HG02571 (cell line): Measurements from ENCODE around the gene AGBL1.
"Not testable (repeated sequence)": the region's sequence is repeated elsewhere in the genome, so short reads cannot be mapped to it uniquely, and the experiment has no call there.

Experiments
- ATAC-seq: cut with Tn5 transposase; IDR thresholded peaks from one replicate; pipeline ENCODE4 v1.9.1; 2021; ENCODE audit warnings: mild to moderate bottlenecking, moderate library complexity; ENCODE audit not compliant: unreplicated experiment

AGBL1 gene

GRCh38 chr15:86392296-86392695, 312.6 kb downstream of the AGBL1 start:
- no peak for ATAC-seq

DNA sequence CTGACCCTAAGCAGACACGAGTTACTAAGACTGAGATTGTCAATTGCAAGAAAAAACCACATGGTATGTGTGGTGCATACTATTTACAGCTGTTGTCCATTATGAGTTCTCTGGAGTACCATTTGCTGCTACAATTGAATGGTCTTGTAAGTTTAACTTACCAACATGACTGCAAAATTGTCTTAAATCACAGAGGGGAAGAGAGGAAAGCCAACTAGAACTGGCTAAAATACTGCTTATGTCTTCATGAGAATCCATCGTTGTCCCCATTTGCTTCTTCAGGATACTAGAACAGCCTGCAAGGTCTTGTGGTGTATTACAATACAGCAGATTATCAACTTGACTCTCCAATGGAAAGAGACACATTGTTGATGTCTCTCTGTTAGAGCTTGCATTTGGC, 313.2 kb downstream of the AGBL1 start:
- no peak for ATAC-seq

DNA sequence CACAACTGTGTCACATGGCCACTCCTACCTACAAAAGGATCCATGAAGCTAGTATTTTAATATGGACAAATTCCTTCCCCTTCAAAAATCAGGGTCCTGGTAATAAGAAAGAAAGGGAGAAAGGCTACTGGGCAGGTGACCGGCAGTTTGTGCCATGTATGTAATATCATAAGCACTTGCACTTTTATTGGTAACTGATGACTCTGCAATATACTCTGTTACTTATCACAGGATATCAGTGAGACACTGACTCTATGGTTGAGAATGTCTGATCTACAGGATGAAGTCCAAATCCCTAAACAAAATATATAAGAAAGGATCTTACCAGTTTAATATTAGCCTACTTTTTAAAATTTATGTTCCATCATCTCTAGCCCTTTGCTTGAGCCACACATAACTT, 315.2 kb downstream of the AGBL1 start:
- ATAC-seq, result no peak

GRCh38 chr15:86399041-86399954, 319.6 kb downstream of the AGBL1 start:
- ATAC-seq, result no peak

DNA sequence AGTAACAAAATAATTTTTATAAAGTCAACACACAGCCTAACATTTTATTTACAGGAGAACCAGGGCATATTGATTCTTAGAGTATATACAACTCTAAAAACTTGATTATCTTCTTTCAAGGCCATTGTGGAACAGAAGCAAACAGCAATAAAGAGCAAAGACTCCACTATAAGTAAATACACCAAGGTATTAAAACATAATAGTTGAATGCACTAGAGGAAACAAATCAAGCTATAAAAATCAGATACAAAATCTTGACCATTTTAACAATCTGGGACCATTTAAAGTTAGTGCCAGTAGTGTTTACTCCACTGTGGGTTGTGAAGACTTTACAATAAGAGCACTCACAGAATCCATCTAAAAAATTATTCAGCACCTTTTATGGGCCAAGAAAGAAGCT, 323.6 kb downstream of the AGBL1 start:
- ATAC-seq, result no peak

GRCh38 chr15:86403914-86404583, 324.4 kb downstream of the AGBL1 start:
- no peak for ATAC-seq

- no peak for ATAC-seq
Observed at GRCh38 chr15:86408261-86408660, 328.6 kb downstream of the AGBL1 start.

- no peak for ATAC-seq
Observed at GRCh38 chr15:86411916-86412315, 332.2 kb downstream of the AGBL1 start.

- no peak for ATAC-seq
Observed at GRCh38 chr15:86413191-86413590, 333.5 kb downstream of the AGBL1 start.

DNA sequence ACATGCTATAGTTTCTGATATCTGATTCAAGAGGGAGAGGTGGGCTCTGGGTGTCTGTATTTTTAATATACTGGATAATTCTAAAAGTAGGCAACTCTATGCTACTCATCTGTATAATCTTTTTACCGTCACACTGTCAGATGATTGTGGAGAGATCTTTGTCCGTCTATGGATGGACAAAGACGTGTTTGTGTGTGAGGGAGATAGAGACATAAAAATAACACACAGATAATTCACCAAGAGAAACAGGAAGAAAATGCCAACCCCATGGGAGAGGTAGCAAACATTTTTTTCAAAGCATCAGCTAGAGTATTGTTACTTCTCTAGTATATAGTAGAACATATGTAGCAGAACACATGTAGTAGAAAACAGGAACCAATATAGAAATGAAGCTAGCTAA, 346.1 kb downstream of the AGBL1 start:
- ATAC-seq, result no peak

DNA sequence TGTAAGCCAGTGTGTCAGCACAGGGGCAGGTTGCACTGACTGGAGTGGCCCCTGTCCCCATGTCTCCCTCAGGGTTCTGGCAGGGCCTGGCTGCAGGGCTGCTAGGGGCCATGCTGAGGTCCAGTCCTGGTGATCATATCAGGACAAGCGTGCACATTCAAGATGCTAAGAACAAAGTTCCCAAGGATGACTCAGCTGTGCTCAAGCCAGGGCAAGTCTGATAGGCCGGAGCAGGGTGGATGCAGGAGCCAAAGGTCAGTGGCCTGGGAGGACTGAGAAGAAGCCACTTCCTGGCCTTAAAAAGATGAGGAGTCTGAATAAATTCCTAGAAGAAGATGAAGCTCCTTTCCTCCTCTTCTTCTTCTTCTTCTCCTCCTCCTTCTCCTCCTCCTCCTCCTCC, 353.2 kb downstream of the AGBL1 start:
- no peak for ATAC-seq

DNA sequence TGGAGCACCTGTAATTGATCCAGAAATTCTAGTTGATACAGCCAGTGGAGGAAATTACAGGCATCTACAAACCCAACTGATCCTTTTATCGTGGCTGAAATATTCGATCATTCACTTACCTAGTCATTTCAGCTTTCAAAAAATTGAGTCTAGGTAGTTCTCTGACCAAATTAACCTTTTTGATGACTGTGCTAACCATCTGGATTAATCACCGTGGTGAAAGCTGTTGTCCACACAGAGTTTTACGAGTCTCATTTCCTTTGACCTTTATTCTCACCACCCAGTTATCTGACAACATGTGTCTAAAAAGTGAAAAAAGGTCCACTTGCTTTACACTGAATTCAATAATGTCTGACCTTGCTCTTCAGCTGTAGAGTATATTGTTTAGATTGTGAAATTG, 354.3 kb downstream of the AGBL1 start:
- no peak for ATAC-seq

DNA sequence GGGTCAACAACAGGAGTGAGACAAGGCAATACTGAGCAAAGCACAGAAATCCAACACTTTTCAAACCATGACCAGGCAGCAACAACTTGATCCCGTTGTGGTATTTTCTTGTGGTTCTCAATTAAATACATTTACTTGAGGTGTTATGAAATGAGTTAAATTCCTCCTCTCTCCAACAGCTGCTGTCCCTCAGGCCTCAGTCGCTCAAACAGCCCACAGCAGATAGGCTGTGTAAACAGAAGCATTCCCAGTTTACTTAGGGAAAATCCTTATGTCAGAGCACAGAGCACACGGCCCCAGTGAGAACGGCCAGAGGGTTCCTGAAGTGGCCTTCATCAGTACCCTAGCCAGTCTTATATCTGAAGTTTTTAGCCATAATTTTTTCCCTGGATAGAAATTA, 359.9 kb downstream of the AGBL1 start:
- no peak for ATAC-seq

DNA sequence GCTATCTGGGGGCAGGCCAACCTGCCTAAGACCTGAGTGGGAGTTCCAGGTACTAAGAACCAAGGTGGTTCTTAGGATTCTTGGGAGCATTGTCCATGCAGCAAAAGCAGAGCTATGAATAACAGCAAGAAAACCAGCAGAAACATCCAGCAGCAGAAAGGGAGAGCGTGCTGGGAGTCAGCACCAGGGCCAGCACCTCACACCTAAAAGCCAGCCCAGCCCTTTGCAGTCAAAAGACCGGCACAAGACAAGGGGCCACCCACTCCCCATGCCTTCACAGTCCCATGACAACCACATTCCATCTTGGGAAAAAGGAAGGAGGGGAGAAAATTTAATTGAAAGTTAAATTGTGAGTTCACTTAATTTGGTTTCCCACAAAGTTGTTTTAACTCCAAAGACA, 364.9 kb downstream of the AGBL1 start:
- ATAC-seq, result no peak

DNA sequence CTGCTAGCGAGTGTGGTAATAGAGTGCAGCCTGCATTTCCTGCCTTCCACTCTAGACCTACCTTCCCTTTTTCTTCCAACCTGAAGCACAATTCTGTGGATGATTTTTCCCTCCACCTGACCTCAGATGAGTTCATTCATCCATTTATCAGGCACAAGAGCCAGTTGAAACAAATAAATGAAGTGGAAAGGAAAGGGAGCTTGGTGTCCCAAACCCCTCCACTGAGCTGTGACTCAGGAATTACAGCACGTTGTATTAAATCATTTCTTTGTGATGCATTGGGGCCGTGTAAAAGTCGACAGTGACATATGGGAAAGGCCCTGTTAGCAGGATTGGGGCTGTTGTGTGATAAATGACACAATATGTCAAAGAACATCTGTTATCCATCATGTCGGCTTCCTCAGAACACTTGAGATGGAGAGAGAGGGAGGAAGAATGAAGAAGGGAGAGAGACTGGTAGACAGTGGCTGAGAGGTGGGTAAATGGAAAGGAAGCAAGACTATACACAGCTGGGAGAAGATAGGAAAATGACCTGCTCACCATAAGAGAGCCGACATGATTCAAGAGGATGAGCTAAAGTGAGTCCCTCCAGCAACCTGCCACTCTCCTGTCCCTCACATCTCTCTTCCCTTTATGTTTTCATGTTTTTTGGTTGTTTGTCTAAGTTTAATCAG, 366.0 kb downstream of the AGBL1 start:
- ATAC-seq, result no peak

GRCh38 chr15:86446253-86446640, 366.6 kb downstream of the AGBL1 start:
- ATAC-seq, result no peak

- ATAC-seq, result not testable (repeated sequence)
Observed at GRCh38 chr15:86465470-86466039, 385.9 kb downstream of the AGBL1 start.

DNA sequence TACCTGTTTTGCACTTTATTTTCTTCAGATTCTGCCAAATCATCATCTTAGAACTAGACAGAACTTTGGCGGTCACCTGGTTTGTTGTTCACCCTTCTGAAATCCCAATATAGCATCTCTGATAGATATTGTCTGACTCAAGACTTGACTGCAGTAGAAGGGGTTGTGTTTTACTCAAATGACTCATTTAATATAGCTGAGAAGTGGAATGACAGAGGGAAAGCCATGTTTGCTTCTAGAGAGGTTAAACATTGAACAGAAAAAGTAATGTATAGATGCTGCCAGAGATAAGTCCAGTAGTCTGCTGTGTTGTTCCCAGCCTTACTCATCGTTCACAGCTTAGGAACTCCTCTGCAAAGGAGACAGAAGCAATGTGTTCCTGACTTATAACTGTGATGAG, 402.0 kb downstream of the AGBL1 start:
- ATAC-seq, result no peak

DNA sequence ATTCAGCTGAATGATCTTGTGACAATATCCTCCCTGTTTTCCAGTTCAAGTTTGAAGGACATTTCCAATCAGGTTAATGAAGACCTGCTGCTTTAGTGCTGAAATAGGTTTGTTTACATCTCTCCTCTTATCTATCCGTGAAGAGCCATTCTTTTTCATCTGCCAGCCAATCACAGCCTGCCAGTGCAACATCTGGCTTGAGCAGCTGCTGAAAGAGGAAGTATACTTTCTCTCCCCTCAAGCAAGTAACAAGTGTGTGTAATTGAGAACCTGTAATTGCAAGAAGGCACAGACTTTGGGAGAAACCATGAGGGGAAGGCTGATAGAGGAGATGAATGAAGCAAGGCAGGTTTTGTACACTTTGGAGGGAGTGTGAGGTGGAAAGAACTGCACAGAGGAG, 404.3 kb downstream of the AGBL1 start:
- no peak for ATAC-seq

GRCh38 chr15:86488046-86488445, 408.4 kb downstream of the AGBL1 start:
- ATAC-seq, result no peak

DNA sequence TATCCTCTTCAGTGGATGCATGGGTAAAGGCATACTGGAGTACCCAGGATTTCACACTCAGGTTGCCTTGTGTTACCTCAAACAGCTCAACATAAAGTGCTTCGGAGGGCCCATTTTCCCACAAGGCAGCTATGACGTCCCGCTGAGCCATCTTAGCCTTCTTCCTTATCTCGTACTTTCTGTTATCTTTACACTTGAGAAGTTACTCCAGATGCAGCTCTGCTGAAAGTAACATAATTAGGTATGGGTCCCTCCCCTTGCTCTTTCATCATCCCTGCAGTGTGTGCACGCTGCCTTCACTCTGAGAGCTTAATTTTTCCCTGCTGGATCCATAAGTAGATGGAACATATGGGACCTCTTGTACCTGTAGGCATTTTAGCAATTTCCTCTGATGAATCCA, 410.3 kb downstream of the AGBL1 start:
- no peak for ATAC-seq
